ENCODE results near the gene PHF10. TPM values are rescaled to one million over a fixed set of nuclear protein-coding genes. Genes with fewer than 3 reads are reported as not detected.

Gene PHF10
- total and polyA plus RNA-seq, 12 donors: 36.6 to 121 (median 71.8) TPM

- H3K4me3 ChIP-seq: peak overlapping the region in 1 of 4 donors; percentile 90
- peak overlapping the region in 4 of 5 donors; percentile 93 to 99 (median 96) for H3K27ac ChIP-seq
- peaks cover 10 to 31% of the 10 kb centered on the region in 2 donors for H3K4me1 ChIP-seq (replicated peaks in 1 of 2)
- WGBS, 4 donors: 80 to 100% (median 87%) methylated on average over 1 of the region's 1 CpG
- no peaks in the 10 kb centered on the region for H3K36me3 ChIP-seq (replicated peaks in 1 of 2)
- H3K9me3 ChIP-seq (replicated peaks in 1 of 3): no peaks in the 10 kb centered on the region
- intact Hi-C loops (cut with DNase I): no loop called here
- H3K27me3 ChIP-seq: no peaks in the 10 kb centered on the region
- TF ChIP-seq POLR2A (IDR thresholded peaks at IDR 0.05) (no peak), CTCF (IDR thresholded peaks at IDR 0.05) (no peak)
- no peak for DNase-seq
Measured at GRCh38 chr6:169726049-169726400, 1.7 kb upstream of the PHF10 start.

- DNase-seq: peak; percentile 82 to 94 (median 90)
- peak overlapping the region; percentile 93 to 99 (median 96) for H3K27ac ChIP-seq
- 12 to 15% (median 14%) methylated on average over 27 to 29 of the region's 29 CpGs for WGBS, 4 donors
- peaks cover 10 to 37% of the 10 kb centered on the region in 2 donors for H3K4me1 ChIP-seq (replicated peaks in 1 of 2)
- H3K4me3 ChIP-seq: peak overlapping the region; percentile 22 to 90 (median 42)
- H3K27me3 ChIP-seq: no peaks in the 10 kb centered on the region
- H3K9me3 ChIP-seq (replicated peaks in 1 of 3): no peaks in the 10 kb centered on the region
- intact Hi-C loops (cut with DNase I): no loop called here
- H3K36me3 ChIP-seq (replicated peaks in 1 of 2): no peaks in the 10 kb centered on the region
- TF ChIP-seq POLR2A (IDR thresholded peaks at IDR 0.05) (peak in 1 of 2 donors; percentile 72), CTCF (IDR thresholded peaks at IDR 0.05) (no peak)
Measured at GRCh38 chr6:169725125-169726048, 1.1 kb upstream of the PHF10 start.

- peak in 5 of 7 donors; percentile 24 to 46 (median 30) for DNase-seq
- no peaks in the 10 kb centered on the region for H3K27me3 ChIP-seq
- 1% methylated on average over 43 to 82 of the region's 89 CpGs; no CpG with 5 or more reads in 2 of the 4 donors for WGBS, 4 donors
- H3K4me1 ChIP-seq (replicated peaks in 1 of 2): peaks cover 10 to 45% of the 10 kb centered on the region in 2 donors
- H3K9me3 ChIP-seq (replicated peaks in 1 of 3): no peaks in the 10 kb centered on the region
- H3K4me3 ChIP-seq: peak overlapping the region in 1 of 4 donors; percentile 90
- intact Hi-C loops (cut with DNase I): no loop called here
- peak overlapping the region in 4 of 5 donors; percentile 60 to 99 (median 95) for H3K27ac ChIP-seq
- TF ChIP-seq CTCF (IDR thresholded peaks at IDR 0.05): no peak
- peak in 1 of 2 donors; percentile 31 for TF ChIP-seq POLR2A (IDR thresholded peaks at IDR 0.05)
- no peaks in the 10 kb centered on the region for H3K36me3 ChIP-seq (replicated peaks in 1 of 2)
Measured at GRCh38 chr6:169723991-169724493, 258 bp downstream of the PHF10 start.

- TF ChIP-seq CTCF (IDR thresholded peaks at IDR 0.05) (no peak), POLR2A (IDR thresholded peaks at IDR 0.05) (peak in 1 of 2 donors; percentile 67)
- Histone ChIP-seq H3K4me3 (peak overlapping the region; percentile 27 to 83 (median 40)), H3K36me3 (replicated peaks in 1 of 2) (no peaks in the 10 kb centered on the region), H3K27ac (peak overlapping the region; percentile 83 to 99 (median 91)), H3K27me3 (no peaks in the 10 kb centered on the region), H3K4me1 (replicated peaks in 1 of 2) (peaks cover 10 to 45% of the 10 kb centered on the region in 2 donors), H3K9me3 (replicated peaks in 1 of 3) (no peaks in the 10 kb centered on the region)
- 0 to 1% (median 0%) methylated on average over 16 to 70 of the region's 70 CpGs for WGBS, 4 donors
- peak; percentile 81 to 91 (median 85) for DNase-seq
- intact Hi-C loops (cut with DNase I): no loop called here
Measured at GRCh38 chr6:169723200-169723909, 945 bp downstream of the PHF10 start.
